A549 (cell line): Measurements from ENCODE around the gene TM4SF4. TPM values are rescaled to one million over a fixed set of nuclear protein-coding genes. Genes with fewer than 3 reads are reported as not detected.

Source experiments
- ATAC-seq, 2 experiments: fragments of 200-7000 bp in 1 of 2; fragments of >200 bp in 1 of 2; cut with Nextera tagmentation in 1 of 2; cut with Tn5 transposase in 1 of 2; 3 replicates each; pipeline versions ENCODE4 v1.8.0 to v1.9.1; 2018 to 2020; ENCODE audit warnings: mild to moderate bottlenecking in 1 of 2, moderate library complexity in 1 of 2
- CTCF ChIA-PET: fragments of 300-600 bp; sonication (Branson Sonifier 250); formaldehyde crosslinking; extraction: SDS; loops from one replicate; lab custom pipeline; 2021; ENCODE audit warnings: antibody characterized with exemption, inconsistent platforms; lab: Yijun Ruan, JAX
- POLR2A ChIA-PET: fragments of 350-600 bp; formaldehyde crosslinking; extraction: SDS; loops from one replicate; lab custom pipeline; 2021; ENCODE audit warnings: antibody characterized with exemption, inconsistent platforms; lab: Yijun Ruan, JAX
- DNase-seq, 2 experiments: peaks; one replicate each; pipeline versions ENCODE4 v3.0.0 to v3.0.0-alpha.2; 2011 to 2016; ENCODE audit warnings: low read depth in 1 of 2, low spot score in 1 of 2
- FAIRE-seq: peaks from 2 replicates; lab custom pipeline; 2011; peaks lifted over from hg19 to GRCh38; lab: Jason Lieb, UNC
- H3K27ac ChIP-seq, 2 experiments: fragments of >200 bp; sonication (Bioruptor Twin); formaldehyde crosslinking; 3 replicates each; pipeline ENCODE4 v1.5.1; 2016 to 2017
- H3K4me1 ChIP-seq: fragments of >200 bp; sonication (Bioruptor Twin); formaldehyde crosslinking; 3 replicates; pipeline ENCODE4 v1.6.1; 2016
- H3K4me2 ChIP-seq: fragments of >200 bp; sonication (Bioruptor Twin); formaldehyde crosslinking; 3 replicates; pipeline ENCODE4 v1.6.1; 2016
- H3K4me3 ChIP-seq: fragments of >200 bp; sonication (Bioruptor Twin); formaldehyde crosslinking; 3 replicates; pipeline ENCODE4 v1.5.1; 2016
- H3K9me3 ChIP-seq: fragments of >200 bp; sonication (Bioruptor Twin); formaldehyde crosslinking; 3 replicates; pipeline ENCODE4 v1.6.1; 2016
- CEBPB ChIP-seq, 2 experiments: fragments of >200 bp in 1 of 2; sonication (Bioruptor Twin) in 1 of 2; formaldehyde crosslinking in 1 of 2; IDR thresholded peaks; 2 replicates each; pipeline ENCODE4 v1.6.1; 2012 to 2016
- EHF ChIP-seq: fragments of 250-450 bp; sonication (Bioruptor Pico); IDR thresholded peaks from 2 replicates; pipeline ENCODE4 v1.5.0; 2020; ENCODE audit warnings: mild to moderate bottlenecking
- FOSL2 ChIP-seq, 2 experiments: fragments of 450-650 bp in 1 of 2; fragments of >200 bp in 1 of 2; sonication (Bioruptor Twin) in 1 of 2; formaldehyde crosslinking; IDR thresholded peaks; 2 replicates each; pipeline versions ENCODE4 v1.5.0 to v1.6.1; 2016 to 2020; ENCODE audit warnings: mild to moderate bottlenecking in 1 of 2, moderate library complexity in 1 of 2
- GATA3 ChIP-seq: IDR thresholded peaks from 2 replicates; pipeline ENCODE4 v1.6.1; 2012; ENCODE audit warnings: borderline replicate concordance
- HOXA7 ChIP-seq: fragments of 250-450 bp; sonication (Bioruptor Pico); IDR thresholded peaks from 2 replicates; pipeline ENCODE4 v1.5.0; 2020; ENCODE audit warnings: mild to moderate bottlenecking, moderate library complexity
- HOXB5 ChIP-seq: fragments of 250-450 bp; sonication (Bioruptor Pico); IDR thresholded peaks from 2 replicates; pipeline ENCODE4 v1.5.0; 2020; ENCODE audit warnings: mild to moderate bottlenecking, moderate library complexity
- JUN ChIP-seq, 2 experiments: fragments of >200 bp; sonication (Bioruptor Twin); formaldehyde crosslinking; IDR thresholded peaks; 2 replicates in 1 of 2; 3 replicates in 1 of 2; pipeline ENCODE4 v1.6.1; 2016 to 2017
- KDM5A ChIP-seq: fragments of 200-600 bp; sonication (generic); IDR thresholded peaks from 2 replicates; pipeline ENCODE4 v1.6.1; 2016; ENCODE audit warnings: antibody characterized with exemption, mild to moderate bottlenecking
- MAFK ChIP-seq: fragments of 450-650 bp; IDR thresholded peaks from 2 replicates; pipeline ENCODE4 v1.6.1; 2014; ENCODE audit not compliant: partially characterized antibody
- NPAS2 ChIP-seq: fragments of 250-450 bp; sonication (Bioruptor Pico); IDR thresholded peaks from 2 replicates; pipeline ENCODE4 v1.8.0; 2022; ENCODE audit warnings: mild to moderate bottlenecking, moderate library complexity, borderline replicate concordance
- PHF8 ChIP-seq: fragments of 200-600 bp; sonication (generic); IDR thresholded peaks from 2 replicates; pipeline ENCODE4 v1.6.1; 2016; ENCODE audit warnings: low read depth, mild to moderate bottlenecking, antibody characterized with exemption, moderate library complexity, borderline replicate concordance
- RAD21 ChIP-seq, 2 experiments: fragments of >200 bp in 1 of 2; sonication (Bioruptor Twin) in 1 of 2; formaldehyde crosslinking in 1 of 2; IDR thresholded peaks in 1 of 2; conservative IDR thresholded peaks in 1 of 2; 2 replicates in 1 of 2; 3 replicates in 1 of 2; pipeline ENCODE4 v1.6.1; 2012 to 2018; ENCODE audit warnings: inconsistent platforms in 1 of 2
- RNF2 ChIP-seq: fragments of 200-600 bp; sonication (generic); IDR thresholded peaks from 2 replicates; pipeline ENCODE4 v1.6.1; 2016; ENCODE audit warnings: low read depth, mild to moderate bottlenecking, antibody characterized with exemption, moderate library complexity, borderline replicate concordance
- SMC3 ChIP-seq: fragments of >200 bp; sonication (Bioruptor Twin); formaldehyde crosslinking; IDR thresholded peaks from 3 replicates; pipeline ENCODE4 v1.6.1; 2018; ENCODE audit warnings: inconsistent platforms
- SREBF2 ChIP-seq: fragments of 450-650 bp; IDR thresholded peaks from 2 replicates; pipeline ENCODE4 v1.6.1; 2014; ENCODE audit warnings: mild to moderate bottlenecking, moderate library complexity
- ZC3H11A ChIP-seq: fragments of 450-650 bp; IDR thresholded peaks from 2 replicates; pipeline ENCODE4 v1.6.1; 2014; ENCODE audit warnings: antibody characterized with exemption, mild to moderate bottlenecking
- WGBS: methylation state at CpG from one replicate; pipeline ENCODE4 v1.1.6; 2017; ENCODE audit errors: missing lambda C conversion rate; 5-methylcytosine and 5-hydroxymethylcytosine counted together
- polyA plus RNA-seq, 4 experiments: library from polyadenylated mRNA; depleted of rRNA in 3 of 4; stranded (reverse); fragments of >200 nt; fragmentation: RNase III in 1 of 4; extraction: RNeasy Plus Mini Kit Qiagen cat#74134 plus additional on column Dnase treatment in 1 of 4; gene quantifications; 2 replicates in 3 of 4; 3 replicates in 1 of 4; pipeline ENCODE4 v1.2.3, GENCODE V29; 2011 to 2017
- TF ChIP-seq, protein P1 (sequence below): fragments of 200-600 bp; sonication (generic); IDR thresholded peaks from 2 replicates; pipeline ENCODE4 v1.6.1; 2016; ENCODE audit warnings: antibody characterized with exemption, mild to moderate bottlenecking, moderate library complexity
- TF ChIP-seq, protein P2 (sequence below): fragments of 250-450 bp; sonication (Bioruptor Pico); IDR thresholded peaks from 2 replicates; pipeline ENCODE4 v1.5.0; 2020; ENCODE audit warnings: low read depth, mild to moderate bottlenecking, moderate library complexity
- TF ChIP-seq, protein P3 (sequence below): IDR thresholded peaks from 2 replicates; pipeline ENCODE4 v1.6.1; 2012
- TF ChIP-seq, protein P4 (sequence below): fragments of 150-350 bp; IDR thresholded peaks from 2 replicates; pipeline ENCODE4 v1.6.1; 2014; ENCODE audit warnings: low read depth, mild to moderate bottlenecking, low read length
- TF ChIP-seq, protein P5 (sequence below): fragments of >200 bp; sonication (Bioruptor Twin); formaldehyde crosslinking; IDR thresholded peaks from 3 replicates; pipeline ENCODE4 v1.5.1; 2016

Gene TM4SF4
- polyA plus RNA-seq, 2 of the 4 experiments (the other 2 are of a cell fraction): 17.4 to 45.2 TPM

DNA sequence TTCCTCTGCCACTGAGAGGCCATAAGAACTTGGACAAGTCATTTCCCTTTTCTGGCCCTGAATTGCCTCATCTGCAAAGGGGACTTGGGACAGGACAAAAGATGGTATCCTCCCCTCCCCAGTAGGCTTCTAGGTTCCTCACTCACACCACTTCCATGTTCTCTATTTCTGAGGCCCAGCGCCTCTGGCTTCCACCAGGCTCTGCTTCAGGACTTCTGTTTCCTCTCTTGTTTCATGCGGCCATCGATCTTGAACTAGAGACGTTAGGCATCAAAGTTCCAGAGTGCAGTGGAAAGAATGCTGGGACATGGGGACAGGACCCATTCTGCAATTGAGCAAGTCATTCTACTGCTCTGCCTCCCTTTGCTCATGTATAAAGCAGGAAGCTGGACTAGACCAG, 1.7 kb downstream of the TM4SF4 start:
- CTCF ChIA-PET: interaction anchor here (0.6 to 2.0 kb wide), 6 partner anchors 50 to 640 kb away, joined by 3 to 8 read pairs (median 3); no protein-coding TSS in a partner anchor
- no peak for ATAC-seq
- WGBS: 92% methylated on average over 4 of the region's 4 CpGs
- no peaks in the 10 kb centered on the region for H3K9me3 ChIP-seq
- POLR2A ChIA-PET: no interaction called here
- no peak for DNase-seq
- peak overlapping the region; percentile 89 for H3K4me2 ChIP-seq
- H3K4me3 ChIP-seq: no peak overlapping the region
- H3K27ac ChIP-seq: peak overlapping the region; percentile 89 to 93
- FAIRE-seq: no peak
- peaks cover 84% of the 10 kb centered on the region for H3K4me1 ChIP-seq
- TF ChIP-seq HOXB5: 0 out of 2 replicates have a peak, but pooled peaks have one; percentile 37
- TF ChIP-seq, protein P1, sequence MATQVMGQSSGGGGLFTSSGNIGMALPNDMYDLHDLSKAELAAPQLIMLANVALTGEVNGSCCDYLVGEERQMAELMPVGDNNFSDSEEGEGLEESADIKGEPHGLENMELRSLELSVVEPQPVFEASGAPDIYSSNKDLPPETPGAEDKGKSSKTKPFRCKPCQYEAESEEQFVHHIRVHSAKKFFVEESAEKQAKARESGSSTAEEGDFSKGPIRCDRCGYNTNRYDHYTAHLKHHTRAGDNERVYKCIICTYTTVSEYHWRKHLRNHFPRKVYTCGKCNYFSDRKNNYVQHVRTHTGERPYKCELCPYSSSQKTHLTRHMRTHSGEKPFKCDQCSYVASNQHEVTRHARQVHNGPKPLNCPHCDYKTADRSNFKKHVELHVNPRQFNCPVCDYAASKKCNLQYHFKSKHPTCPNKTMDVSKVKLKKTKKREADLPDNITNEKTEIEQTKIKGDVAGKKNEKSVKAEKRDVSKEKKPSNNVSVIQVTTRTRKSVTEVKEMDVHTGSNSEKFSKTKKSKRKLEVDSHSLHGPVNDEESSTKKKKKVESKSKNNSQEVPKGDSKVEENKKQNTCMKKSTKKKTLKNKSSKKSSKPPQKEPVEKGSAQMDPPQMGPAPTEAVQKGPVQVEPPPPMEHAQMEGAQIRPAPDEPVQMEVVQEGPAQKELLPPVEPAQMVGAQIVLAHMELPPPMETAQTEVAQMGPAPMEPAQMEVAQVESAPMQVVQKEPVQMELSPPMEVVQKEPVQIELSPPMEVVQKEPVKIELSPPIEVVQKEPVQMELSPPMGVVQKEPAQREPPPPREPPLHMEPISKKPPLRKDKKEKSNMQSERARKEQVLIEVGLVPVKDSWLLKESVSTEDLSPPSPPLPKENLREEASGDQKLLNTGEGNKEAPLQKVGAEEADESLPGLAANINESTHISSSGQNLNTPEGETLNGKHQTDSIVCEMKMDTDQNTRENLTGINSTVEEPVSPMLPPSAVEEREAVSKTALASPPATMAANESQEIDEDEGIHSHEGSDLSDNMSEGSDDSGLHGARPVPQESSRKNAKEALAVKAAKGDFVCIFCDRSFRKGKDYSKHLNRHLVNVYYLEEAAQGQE: 0 out of 2 replicates have a peak, but pooled peaks have one; percentile 29
- no peak for TF ChIP-seq SREBF2
- TF ChIP-seq, all 56 proteins: peak for 2

DNA sequence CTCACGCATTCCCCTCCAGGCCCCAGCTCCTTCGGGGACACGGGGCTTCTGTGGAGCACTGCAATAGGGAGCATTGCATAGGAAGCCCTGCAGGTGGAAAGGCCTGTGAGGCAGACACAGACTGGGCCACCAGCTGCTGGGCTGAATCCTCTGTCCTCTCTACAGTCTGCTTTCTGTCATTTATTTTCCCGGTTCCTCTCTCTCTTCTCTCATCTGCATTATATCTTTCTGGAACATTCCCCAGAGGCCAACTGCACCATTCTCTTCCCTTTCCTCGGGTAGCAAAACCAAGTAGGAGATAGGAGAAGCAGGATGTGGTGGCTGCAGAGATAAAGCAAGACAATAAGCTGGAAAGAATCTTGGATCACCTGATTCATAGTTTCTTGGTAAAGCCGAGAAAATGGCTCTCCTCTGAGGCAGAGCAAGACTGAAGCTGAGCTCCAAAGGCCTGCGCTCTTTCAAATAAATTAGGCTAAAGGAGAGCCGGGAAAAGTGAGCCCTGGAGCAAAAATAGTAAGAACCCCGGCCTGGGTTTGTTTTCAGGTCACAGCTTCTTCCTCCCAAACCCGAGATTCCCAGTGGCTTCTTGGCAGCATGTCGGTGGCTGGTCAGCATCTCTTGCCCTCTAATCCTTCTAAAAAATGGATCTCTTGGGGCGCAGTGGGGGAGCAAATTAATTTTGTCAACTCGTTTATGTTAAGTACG, 5.3 kb downstream of the TM4SF4 start:
- H3K27ac ChIP-seq: peak overlapping the region; percentile 82 to 83
- POLR2A ChIA-PET: no interaction called here
- no peak for FAIRE-seq
- peak; percentile 76 to 77 for ATAC-seq
- H3K4me3 ChIP-seq: no peak overlapping the region
- TF ChIP-seq, protein P2, sequence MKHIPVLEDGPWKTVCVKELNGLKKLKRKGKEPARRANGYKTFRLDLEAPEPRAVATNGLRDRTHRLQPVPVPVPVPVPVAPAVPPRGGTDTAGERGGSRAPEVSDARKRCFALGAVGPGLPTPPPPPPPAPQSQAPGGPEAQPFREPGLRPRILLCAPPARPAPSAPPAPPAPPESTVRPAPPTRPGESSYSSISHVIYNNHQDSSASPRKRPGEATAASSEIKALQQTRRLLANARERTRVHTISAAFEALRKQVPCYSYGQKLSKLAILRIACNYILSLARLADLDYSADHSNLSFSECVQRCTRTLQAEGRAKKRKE (CRISPR knock-in tag): no peak
- TF ChIP-seq, protein P3, sequence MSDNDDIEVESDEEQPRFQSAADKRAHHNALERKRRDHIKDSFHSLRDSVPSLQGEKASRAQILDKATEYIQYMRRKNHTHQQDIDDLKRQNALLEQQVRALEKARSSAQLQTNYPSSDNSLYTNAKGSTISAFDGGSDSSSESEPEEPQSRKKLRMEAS: peak; percentile 17; the same call in 1 of the 2 replicates
- peak in 1 of 2 experiments; percentile 20 for DNase-seq
- CTCF ChIA-PET: interaction anchor here (0.6 to 4.5 kb wide), 42 partner anchors 10 to 525 kb away, joined by 3 to 52 read pairs (median 5); partner anchors contain the start of genes TM4SF1 and TM4SF18
- H3K4me2 ChIP-seq: peak overlapping the region; percentile 61
- no peaks in the 10 kb centered on the region for H3K9me3 ChIP-seq
- 48% methylated on average over 14 of the region's 14 CpGs for WGBS
- peaks cover 53% of the 10 kb centered on the region for H3K4me1 ChIP-seq

DNA sequence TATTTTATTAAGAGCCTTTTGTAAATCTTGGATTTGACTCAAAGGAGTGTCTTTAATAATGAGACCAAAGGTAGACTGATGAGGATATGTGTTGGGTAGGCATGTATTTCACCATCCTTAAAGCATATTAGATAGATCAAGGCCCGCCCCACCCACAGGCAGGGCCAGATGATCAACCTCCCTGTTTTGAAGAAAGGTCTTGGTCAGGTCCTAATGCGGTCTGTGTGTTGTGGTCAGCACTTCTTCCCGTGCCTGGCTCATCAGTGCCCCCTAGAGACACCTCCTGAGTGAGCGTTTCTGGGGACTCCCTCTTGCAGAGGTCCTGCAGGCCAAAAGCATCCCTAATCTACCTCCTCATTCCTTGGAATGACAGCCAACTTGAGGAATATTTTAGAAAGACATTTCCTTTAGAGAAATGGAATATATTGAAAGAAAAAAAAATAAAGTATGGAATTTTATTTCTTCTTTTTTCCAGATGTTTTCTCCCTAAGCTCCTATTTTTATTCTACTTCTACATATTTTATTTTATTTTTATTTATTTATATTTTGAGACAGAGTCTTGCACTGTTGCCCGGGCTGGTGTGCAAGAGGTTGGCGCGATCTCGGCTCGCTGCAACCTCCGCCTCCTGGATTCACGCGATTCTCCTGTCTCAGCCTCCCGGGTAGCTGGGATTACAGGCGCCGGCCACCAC, 6.0 kb downstream of the TM4SF4 start:
- WGBS: 49% methylated on average over 15 of the region's 15 CpGs
- Histone ChIP-seq H3K4me1 (peaks cover 46% of the 10 kb centered on the region), H3K27ac (peak overlapping the region; percentile 82 to 83), H3K4me3 (no peak overlapping the region), H3K4me2 (peak overlapping the region; percentile 61), H3K9me3 (no peaks in the 10 kb centered on the region)
- FAIRE-seq (peak; percentile 90), DNase-seq (peak; percentile 85 to 95), ATAC-seq (peak; percentile 97 to 98)
- ChIA-PET POLR2A (no interaction called here), CTCF (interaction anchor here (0.6 to 4.5 kb wide), 57 partner anchors 10 to 567 kb away, joined by 3 to 52 read pairs (median 4); partner anchors contain the start of genes TM4SF1 and TM4SF18)
- no peak for TF ChIP-seq ZC3H11A
- no peak for TF ChIP-seq HOXA7 (CRISPR knock-in tag)
- TF ChIP-seq, protein P4, sequence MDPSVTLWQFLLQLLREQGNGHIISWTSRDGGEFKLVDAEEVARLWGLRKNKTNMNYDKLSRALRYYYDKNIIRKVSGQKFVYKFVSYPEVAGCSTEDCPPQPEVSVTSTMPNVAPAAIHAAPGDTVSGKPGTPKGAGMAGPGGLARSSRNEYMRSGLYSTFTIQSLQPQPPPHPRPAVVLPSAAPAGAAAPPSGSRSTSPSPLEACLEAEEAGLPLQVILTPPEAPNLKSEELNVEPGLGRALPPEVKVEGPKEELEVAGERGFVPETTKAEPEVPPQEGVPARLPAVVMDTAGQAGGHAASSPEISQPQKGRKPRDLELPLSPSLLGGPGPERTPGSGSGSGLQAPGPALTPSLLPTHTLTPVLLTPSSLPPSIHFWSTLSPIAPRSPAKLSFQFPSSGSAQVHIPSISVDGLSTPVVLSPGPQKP: no peak
- no peak for TF ChIP-seq EHF (CRISPR knock-in tag)
- TF ChIP-seq MAFK: peak; percentile 86
- no peak for TF ChIP-seq KDM5A
- TF ChIP-seq RAD21 (conservative IDR thresholded peaks at IDR 0.05 in 1 of 2, IDR thresholded peaks at IDR 0.05 in 1 of 2): peak; percentile 99 to 100
- no peak for TF ChIP-seq PHF8
- no peak for TF ChIP-seq RNF2
- peak; percentile 12; the same call in 1 of the 2 replicates for TF ChIP-seq GATA3
- TF ChIP-seq, protein P5, sequence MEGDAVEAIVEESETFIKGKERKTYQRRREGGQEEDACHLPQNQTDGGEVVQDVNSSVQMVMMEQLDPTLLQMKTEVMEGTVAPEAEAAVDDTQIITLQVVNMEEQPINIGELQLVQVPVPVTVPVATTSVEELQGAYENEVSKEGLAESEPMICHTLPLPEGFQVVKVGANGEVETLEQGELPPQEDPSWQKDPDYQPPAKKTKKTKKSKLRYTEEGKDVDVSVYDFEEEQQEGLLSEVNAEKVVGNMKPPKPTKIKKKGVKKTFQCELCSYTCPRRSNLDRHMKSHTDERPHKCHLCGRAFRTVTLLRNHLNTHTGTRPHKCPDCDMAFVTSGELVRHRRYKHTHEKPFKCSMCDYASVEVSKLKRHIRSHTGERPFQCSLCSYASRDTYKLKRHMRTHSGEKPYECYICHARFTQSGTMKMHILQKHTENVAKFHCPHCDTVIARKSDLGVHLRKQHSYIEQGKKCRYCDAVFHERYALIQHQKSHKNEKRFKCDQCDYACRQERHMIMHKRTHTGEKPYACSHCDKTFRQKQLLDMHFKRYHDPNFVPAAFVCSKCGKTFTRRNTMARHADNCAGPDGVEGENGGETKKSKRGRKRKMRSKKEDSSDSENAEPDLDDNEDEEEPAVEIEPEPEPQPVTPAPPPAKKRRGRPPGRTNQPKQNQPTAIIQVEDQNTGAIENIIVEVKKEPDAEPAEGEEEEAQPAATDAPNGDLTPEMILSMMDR: peak; percentile 94
- TF ChIP-seq SMC3: peak; percentile 98
- TF ChIP-seq CEBPB (IDR thresholded peaks at IDR 0.05): peak in 1 of 2 experiments; percentile 34; a peak in 1 of 4 replicates
- TF ChIP-seq FOSL2 (IDR thresholded peaks at IDR 0.05): no peak
- peak; percentile 29; the same call in 1 of the 2 replicates for TF ChIP-seq FOSL2 (CRISPR knock-in tag; IDR thresholded peaks at IDR 0.05)
- TF ChIP-seq JUN (IDR thresholded peaks at IDR 0.05): peak in 1 of 2 experiments; percentile 45; a peak in 1 of 5 replicates
- TF ChIP-seq, protein P3: peak; percentile 43
- no peak for TF ChIP-seq NPAS2
